Osteoblast (primary cell): Measurements from ENCODE around the gene ABLIM1. TPM values are rescaled to one million over a fixed set of nuclear protein-coding genes. Genes with fewer than 3 reads are reported as not detected.

ENCODE experiments used
- DNase-seq: peaks from one replicate; pipeline ENCODE4 v3.0.0; 2011; ENCODE audit warnings: low spot score, mixed read lengths; ENCODE audit not compliant: insufficient read length; ENCODE audit errors: missing footprints
- H2AFZ ChIP-seq: 2 replicates; pipeline ENCODE4 v1.6.0; 2011; ENCODE audit warnings: mild to moderate bottlenecking, low read length
- H3K27ac ChIP-seq: 2 replicates; pipeline ENCODE4 v1.5.1; 2011; ENCODE audit warnings: mild to moderate bottlenecking, low read depth, low read length, moderate library complexity
- H3K27me3 ChIP-seq: 2 replicates; pipeline ENCODE4 v1.6.0; 2012; ENCODE audit warnings: mild to moderate bottlenecking, control low read depth, inconsistent platforms, low read length, moderate library complexity; ENCODE audit not compliant: insufficient read depth
- H3K36me3 ChIP-seq: 2 replicates; pipeline ENCODE4 v1.5.1; 2011; ENCODE audit warnings: mild to moderate bottlenecking, low read length, control low read depth, moderate library complexity; ENCODE audit not compliant: insufficient read depth
- H3K4me1 ChIP-seq: 2 replicates; pipeline ENCODE4 v1.5.1; 2011; ENCODE audit warnings: mild to moderate bottlenecking, low read length, control low read depth, moderate library complexity; ENCODE audit not compliant: insufficient read depth
- H3K4me2 ChIP-seq: 2 replicates; pipeline ENCODE4 v1.6.0; 2011; ENCODE audit warnings: mild to moderate bottlenecking, low read length; ENCODE audit not compliant: insufficient read depth
- H3K4me3 ChIP-seq: fragments of 200-600 bp; sonication (generic); 3 replicates; pipeline ENCODE4 v1.5.1; 2012; ENCODE audit warnings: mild to moderate bottlenecking, low read length, inconsistent platforms; ENCODE audit not compliant: insufficient read depth
- H3K79me2 ChIP-seq: 2 replicates; pipeline ENCODE4 v1.6.0; 2012; ENCODE audit warnings: mild to moderate bottlenecking, low read length, control low read depth, inconsistent platforms; ENCODE audit not compliant: insufficient read depth
- H3K9me3 ChIP-seq: 2 replicates; pipeline ENCODE4 v1.5.1; 2011; ENCODE audit warnings: low read depth, low read length, control low read depth
- H4K20me1 ChIP-seq: 2 replicates; pipeline ENCODE4 v1.6.0; 2012; ENCODE audit warnings: mild to moderate bottlenecking, low read length, control low read depth; ENCODE audit not compliant: insufficient read depth
- total RNA-seq: library from RNA; depleted of rRNA; stranded (reverse); fragments of >200 nt; gene quantifications from 2 replicates; pipeline ENCODE4 v1.2.3, GENCODE V29; 2012
- TF ChIP-seq, protein P1 (sequence below): IDR thresholded peaks from 2 replicates; pipeline ENCODE4 v1.5.1; 2011; ENCODE audit warnings: mild to moderate bottlenecking, low read depth, low read length, moderate library complexity; ENCODE audit errors: extremely low read depth

ABLIM1 gene
- total RNA-seq, 1 donor, result 11.2 TPM

- no peak for DNase-seq
- no peaks in the 10 kb centered on the region for H4K20me1 ChIP-seq
- TF ChIP-seq, protein P1, sequence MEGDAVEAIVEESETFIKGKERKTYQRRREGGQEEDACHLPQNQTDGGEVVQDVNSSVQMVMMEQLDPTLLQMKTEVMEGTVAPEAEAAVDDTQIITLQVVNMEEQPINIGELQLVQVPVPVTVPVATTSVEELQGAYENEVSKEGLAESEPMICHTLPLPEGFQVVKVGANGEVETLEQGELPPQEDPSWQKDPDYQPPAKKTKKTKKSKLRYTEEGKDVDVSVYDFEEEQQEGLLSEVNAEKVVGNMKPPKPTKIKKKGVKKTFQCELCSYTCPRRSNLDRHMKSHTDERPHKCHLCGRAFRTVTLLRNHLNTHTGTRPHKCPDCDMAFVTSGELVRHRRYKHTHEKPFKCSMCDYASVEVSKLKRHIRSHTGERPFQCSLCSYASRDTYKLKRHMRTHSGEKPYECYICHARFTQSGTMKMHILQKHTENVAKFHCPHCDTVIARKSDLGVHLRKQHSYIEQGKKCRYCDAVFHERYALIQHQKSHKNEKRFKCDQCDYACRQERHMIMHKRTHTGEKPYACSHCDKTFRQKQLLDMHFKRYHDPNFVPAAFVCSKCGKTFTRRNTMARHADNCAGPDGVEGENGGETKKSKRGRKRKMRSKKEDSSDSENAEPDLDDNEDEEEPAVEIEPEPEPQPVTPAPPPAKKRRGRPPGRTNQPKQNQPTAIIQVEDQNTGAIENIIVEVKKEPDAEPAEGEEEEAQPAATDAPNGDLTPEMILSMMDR, result no peak
- no peak overlapping the region for H3K4me2 ChIP-seq
- H3K79me2 ChIP-seq, result no peaks in the 10 kb centered on the region
- no peak overlapping the region for H3K4me3 ChIP-seq
- H3K27ac ChIP-seq, result no peak overlapping the region
- H3K4me1 ChIP-seq, result no peaks in the 10 kb centered on the region
- H3K9me3 ChIP-seq, result no peaks in the 10 kb centered on the region
- H3K36me3 ChIP-seq, result no peaks in the 10 kb centered on the region
- H2AFZ ChIP-seq, result no peak overlapping the region
- H3K27me3 ChIP-seq, result peaks cover 5% of the 10 kb centered on the region
Observed at GRCh38 chr10:114559636-114560035, 98.4 kb downstream of the ABLIM1 start.

GRCh38 chr10:114557854-114558253 is 100.2 kb downstream of the ABLIM1 start:
- DNase-seq, result no peak

DNA sequence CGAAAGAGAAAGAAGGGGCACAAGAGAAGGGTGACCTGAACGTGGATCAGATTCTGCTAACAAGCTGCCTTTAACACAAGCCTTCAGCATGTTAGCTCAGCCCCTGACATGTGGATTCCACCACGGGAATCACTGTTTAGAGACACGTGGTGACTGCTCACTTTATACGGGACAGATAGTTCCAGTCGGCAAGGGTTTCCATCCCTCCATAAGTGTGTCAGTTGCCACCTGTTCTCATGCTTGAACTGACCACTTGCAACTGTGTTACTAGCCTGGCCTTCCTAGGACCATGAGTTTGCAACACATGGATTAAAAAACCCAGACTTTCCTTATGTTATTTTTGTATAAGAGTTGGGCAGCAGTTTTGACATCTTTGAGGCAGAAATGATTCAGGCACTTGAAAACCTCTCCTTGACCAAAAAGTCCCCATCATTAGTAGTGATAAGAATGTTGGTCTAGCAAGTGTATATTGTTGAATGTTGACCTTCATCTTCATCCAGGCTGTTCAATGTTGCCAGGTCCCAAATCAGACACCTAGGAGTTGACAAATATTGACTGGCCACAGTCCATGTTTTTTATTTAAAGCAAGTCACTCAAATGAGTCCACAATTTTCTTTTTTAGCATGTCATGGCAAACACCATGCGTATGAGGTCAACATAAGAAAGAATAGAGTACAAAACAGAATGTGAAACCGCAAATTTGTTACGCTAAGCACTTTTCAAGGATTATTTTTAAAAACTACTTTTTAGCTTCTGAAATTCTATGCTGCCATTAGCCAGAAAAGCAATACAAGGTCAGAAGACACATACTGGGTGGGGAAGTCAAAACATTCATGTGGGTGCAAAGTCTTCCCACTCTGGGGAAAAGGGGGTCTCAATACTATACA is 101.6 kb downstream of the ABLIM1 start:
- Histone ChIP-seq H3K9me3 (no peaks in the 10 kb centered on the region), H3K4me3 (no peak overlapping the region), H3K36me3 (no peaks in the 10 kb centered on the region), H2AFZ (no peak overlapping the region), H4K20me1 (no peaks in the 10 kb centered on the region), H3K27me3 (peaks cover 9% of the 10 kb centered on the region), H3K4me2 (no peak overlapping the region), H3K4me1 (no peaks in the 10 kb centered on the region), H3K27ac (no peak overlapping the region), H3K79me2 (no peaks in the 10 kb centered on the region)
- TF ChIP-seq, protein P1, result no peak
- DNase-seq, result no peak

More at GRCh38 chr10:114557854-114558253, 100.2 kb downstream of the ABLIM1 start:
- Histone ChIP-seq H4K20me1 (no peaks in the 10 kb centered on the region), H3K4me1 (no peaks in the 10 kb centered on the region), H3K79me2 (no peaks in the 10 kb centered on the region), H3K27ac (no peak overlapping the region), H3K4me3 (no peak overlapping the region), H3K9me3 (no peaks in the 10 kb centered on the region), H3K27me3 (peaks cover 9% of the 10 kb centered on the region), H3K4me2 (no peak overlapping the region), H3K36me3 (no peaks in the 10 kb centered on the region), H2AFZ (no peak overlapping the region)
- TF ChIP-seq, protein P1, result no peak

GRCh38 chr10:114553436-114553835 is 104.6 kb downstream of the ABLIM1 start:
- Histone ChIP-seq H3K4me2 (no peak overlapping the region), H3K27me3 (peaks cover 8% of the 10 kb centered on the region), H3K9me3 (no peaks in the 10 kb centered on the region), H3K4me3 (no peak overlapping the region), H4K20me1 (no peaks in the 10 kb centered on the region), H3K79me2 (no peaks in the 10 kb centered on the region), H3K4me1 (no peaks in the 10 kb centered on the region), H3K36me3 (no peaks in the 10 kb centered on the region), H3K27ac (no peak overlapping the region), H2AFZ (no peak overlapping the region)
- no peak for DNase-seq
- TF ChIP-seq, protein P1, result no peak
